Measurements from ENCODE around the gene TEX14.

GRCh38 chr17:58595194-58595792, 96.6 kb downstream of the TEX14 start:
- TF ChIP-seq CTCF (IDR thresholded peaks at IDR 0.05) (0 out of 2 replicates have a peak, but pooled peaks have one; percentile 9), ZFX (IDR thresholded peaks at IDR 0.05; ENCODE audit: borderline replicate concordance) (no peak)

All from 22Rv1 (cell line).